NK-92 (cell line): ENCODE results near the gene SYNE2.
"Not testable (repeated sequence)": the region's sequence is repeated elsewhere in the genome, so short reads cannot be mapped to it uniquely, and the experiment has no call there.

Experiments
- DNase-seq: peaks from one replicate; lab custom pipeline; 2025; ENCODE audit not compliant: unreplicated experiment; lab: John Stamatoyannopoulos, UW

Gene SYNE2

GRCh38 chr14:64190974-64191502 lies 338.2 kb downstream of the SYNE2 start:
- DNase-seq: no peak

- no peak for DNase-seq
These were observed 339.0 kb downstream of the SYNE2 start for GRCh38 chr14:64191756-64192155.

- DNase-seq: no peak
These were observed 341.0 kb downstream of the SYNE2 start for GRCh38 chr14:64193821-64194220.

GRCh38 chr14:64194404-64194803 lies 341.6 kb downstream of the SYNE2 start:
- DNase-seq: no peak

GRCh38 chr14:64195199-64195598 lies 342.4 kb downstream of the SYNE2 start:
- DNase-seq: no peak

- DNase-seq: no peak
These were observed 343.3 kb downstream of the SYNE2 start for GRCh38 chr14:64196056-64196455.

GRCh38 chr14:64196814-64197411 lies 344.1 kb downstream of the SYNE2 start:
- no peak for DNase-seq

- no peak for DNase-seq
These were observed 345.2 kb downstream of the SYNE2 start for GRCh38 chr14:64197996-64198395.

- no peak for DNase-seq
These were observed 345.7 kb downstream of the SYNE2 start for GRCh38 chr14:64198486-64198885.

GRCh38 chr14:64200170-64200569 lies 347.4 kb downstream of the SYNE2 start:
- DNase-seq: no peak

GRCh38 chr14:64201296-64201695 lies 348.5 kb downstream of the SYNE2 start:
- DNase-seq: no peak

- no peak for DNase-seq
These were observed 349.2 kb downstream of the SYNE2 start for GRCh38 chr14:64201921-64202545.

- DNase-seq: no peak
These were observed 349.9 kb downstream of the SYNE2 start for GRCh38 chr14:64202716-64203115.

GRCh38 chr14:64203366-64204006 lies 350.7 kb downstream of the SYNE2 start:
- no peak for DNase-seq

- DNase-seq: no peak
These were observed 355.5 kb downstream of the SYNE2 start for GRCh38 chr14:64208261-64208660.

- no peak for DNase-seq
These were observed 356.2 kb downstream of the SYNE2 start for GRCh38 chr14:64208981-64209380.

- DNase-seq: no peak
These were observed 356.8 kb downstream of the SYNE2 start for GRCh38 chr14:64209444-64210131.

GRCh38 chr14:64210216-64210615 lies 357.4 kb downstream of the SYNE2 start:
- DNase-seq: no peak

- not testable (repeated sequence) for DNase-seq
These were observed 358.1 kb downstream of the SYNE2 start for GRCh38 chr14:64210912-64211311.

GRCh38 chr14:64212666-64213065 lies 359.9 kb downstream of the SYNE2 start:
- no peak for DNase-seq

- no peak for DNase-seq
These were observed 360.3 kb downstream of the SYNE2 start for GRCh38 chr14:64213086-64213485.
